ENCODE results near the gene HSD11B2.

Gene HSD11B2

DNA sequence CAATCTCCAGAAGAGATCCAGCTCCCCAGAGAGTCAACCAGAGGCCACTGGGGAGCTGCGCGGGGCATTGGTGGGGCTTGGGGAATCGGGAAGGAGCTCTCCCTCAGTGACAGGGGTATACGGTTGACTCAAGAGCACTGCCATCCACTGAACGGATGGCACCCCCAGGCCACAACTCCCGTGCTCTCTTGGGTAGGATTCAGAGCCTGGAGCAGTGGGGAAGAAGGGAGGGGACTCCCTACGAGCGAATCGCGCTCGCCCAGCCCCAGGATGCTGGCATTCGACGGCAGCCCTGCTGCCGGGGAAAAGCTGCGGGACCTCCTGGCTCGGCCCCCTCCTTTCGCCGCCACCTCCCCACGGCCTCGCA, 37.1 kb upstream of the HSD11B2 start:
- Histone ChIP-seq H3K4me1 (peaks cover 17% of the 10 kb centered on the region), H3K4me3 (ENCODE audit: low read depth, low read length) (peak overlapping the region; percentile 64), H3K27ac (peak overlapping the region; percentile 34), H3K9me3 (ENCODE audit: control insufficient read depth, low read length) (no peaks in the 10 kb centered on the region), H3K79me2 (no peaks in the 10 kb centered on the region), H3K36me3 (ENCODE audit: control insufficient read depth, insufficient read depth, low read length) (no peaks in the 10 kb centered on the region), H3K27me3 (ENCODE audit: control insufficient read depth, insufficient read depth, low read length) (no peaks in the 10 kb centered on the region), H2AFZ (peak overlapping the region; percentile 69), H3K4me2 (ENCODE audit: low read length) (peak overlapping the region; percentile 76), H3K9ac (no peak overlapping the region)
- TF ChIP-seq, protein P1, sequence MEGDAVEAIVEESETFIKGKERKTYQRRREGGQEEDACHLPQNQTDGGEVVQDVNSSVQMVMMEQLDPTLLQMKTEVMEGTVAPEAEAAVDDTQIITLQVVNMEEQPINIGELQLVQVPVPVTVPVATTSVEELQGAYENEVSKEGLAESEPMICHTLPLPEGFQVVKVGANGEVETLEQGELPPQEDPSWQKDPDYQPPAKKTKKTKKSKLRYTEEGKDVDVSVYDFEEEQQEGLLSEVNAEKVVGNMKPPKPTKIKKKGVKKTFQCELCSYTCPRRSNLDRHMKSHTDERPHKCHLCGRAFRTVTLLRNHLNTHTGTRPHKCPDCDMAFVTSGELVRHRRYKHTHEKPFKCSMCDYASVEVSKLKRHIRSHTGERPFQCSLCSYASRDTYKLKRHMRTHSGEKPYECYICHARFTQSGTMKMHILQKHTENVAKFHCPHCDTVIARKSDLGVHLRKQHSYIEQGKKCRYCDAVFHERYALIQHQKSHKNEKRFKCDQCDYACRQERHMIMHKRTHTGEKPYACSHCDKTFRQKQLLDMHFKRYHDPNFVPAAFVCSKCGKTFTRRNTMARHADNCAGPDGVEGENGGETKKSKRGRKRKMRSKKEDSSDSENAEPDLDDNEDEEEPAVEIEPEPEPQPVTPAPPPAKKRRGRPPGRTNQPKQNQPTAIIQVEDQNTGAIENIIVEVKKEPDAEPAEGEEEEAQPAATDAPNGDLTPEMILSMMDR (IDR thresholded peaks at IDR 0.05), result no peak

DNA sequence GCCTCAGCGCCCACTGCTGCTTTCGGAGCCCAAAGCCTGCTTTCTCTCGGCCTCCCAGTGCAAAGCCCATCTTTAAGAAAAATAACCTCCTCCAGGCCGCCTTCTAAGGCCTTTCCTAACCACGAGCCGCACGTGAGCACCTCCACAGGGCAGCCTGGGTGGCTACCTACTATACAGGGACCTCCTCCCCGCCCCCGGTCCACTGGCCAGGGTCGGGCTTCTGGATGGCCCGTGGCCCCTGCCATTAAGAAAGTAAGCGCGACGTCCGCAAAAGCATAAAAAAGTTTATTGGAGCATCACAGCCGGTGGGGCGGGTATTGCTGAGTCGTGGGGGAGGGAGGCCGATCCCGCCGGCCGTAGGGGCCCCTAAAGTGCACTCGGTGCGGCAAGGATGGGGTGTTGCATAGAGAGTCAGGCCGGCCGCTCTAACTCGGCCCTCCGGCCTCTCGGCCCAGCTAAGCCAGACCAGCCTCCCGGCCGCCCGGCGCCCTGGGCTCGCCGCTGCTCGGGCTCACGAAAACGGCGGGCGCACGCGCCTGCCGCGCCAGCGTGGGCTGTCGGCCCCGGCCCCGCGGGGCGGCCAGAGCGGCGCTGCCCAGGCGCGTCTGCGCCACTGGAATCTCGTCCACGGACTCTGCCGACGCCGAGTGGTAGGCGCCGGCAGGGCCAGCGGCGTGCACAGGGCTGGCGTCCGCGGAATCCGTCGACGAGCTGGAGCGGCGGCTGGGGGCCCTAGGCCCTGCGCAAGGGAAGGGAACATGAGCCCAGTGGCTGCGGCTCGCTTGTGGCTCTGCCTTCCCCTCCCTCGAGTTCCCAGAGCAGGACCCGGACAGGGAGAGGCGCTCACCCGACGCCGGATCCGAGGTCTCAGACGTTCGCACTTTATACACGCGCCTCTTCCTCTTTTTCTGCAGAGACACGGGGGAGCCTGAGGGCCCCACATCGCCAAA, 36.5 kb upstream of the HSD11B2 start:
- Histone ChIP-seq H3K4me2 (ENCODE audit: low read length) (peak overlapping the region; percentile 76), H3K36me3 (ENCODE audit: control insufficient read depth, insufficient read depth, low read length) (no peaks in the 10 kb centered on the region), H3K27ac (no peak overlapping the region), H3K4me3 (ENCODE audit: low read depth, low read length) (no peak overlapping the region), H3K9me3 (ENCODE audit: control insufficient read depth, low read length) (no peaks in the 10 kb centered on the region), H3K4me1 (peaks cover 17% of the 10 kb centered on the region), H3K27me3 (ENCODE audit: control insufficient read depth, insufficient read depth, low read length) (no peaks in the 10 kb centered on the region), H3K9ac (no peak overlapping the region), H3K79me2 (no peaks in the 10 kb centered on the region), H2AFZ (no peak overlapping the region)
- TF ChIP-seq, protein P1 (IDR thresholded peaks at IDR 0.05), result no peak

DNA sequence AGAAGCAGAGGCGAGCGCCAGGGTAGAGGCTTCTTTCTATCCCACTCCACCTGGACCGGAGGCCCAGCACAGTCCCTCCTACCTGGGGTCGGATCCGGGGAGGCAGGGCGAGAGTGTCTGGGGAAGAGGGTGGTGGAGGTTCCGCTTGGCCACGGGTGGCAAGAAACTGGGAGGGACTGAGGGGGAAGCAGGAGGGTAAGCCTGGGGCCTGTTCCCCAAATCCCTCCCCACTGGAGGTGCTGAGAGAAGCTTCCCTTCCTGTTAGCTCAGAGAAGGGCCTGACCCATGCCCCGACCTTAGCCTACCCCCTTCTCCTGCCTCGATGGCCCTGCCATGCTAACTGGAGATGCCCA, 35.8 kb upstream of the HSD11B2 start:
- Histone ChIP-seq H3K9ac (no peak overlapping the region), H3K27ac (no peak overlapping the region)

DNA sequence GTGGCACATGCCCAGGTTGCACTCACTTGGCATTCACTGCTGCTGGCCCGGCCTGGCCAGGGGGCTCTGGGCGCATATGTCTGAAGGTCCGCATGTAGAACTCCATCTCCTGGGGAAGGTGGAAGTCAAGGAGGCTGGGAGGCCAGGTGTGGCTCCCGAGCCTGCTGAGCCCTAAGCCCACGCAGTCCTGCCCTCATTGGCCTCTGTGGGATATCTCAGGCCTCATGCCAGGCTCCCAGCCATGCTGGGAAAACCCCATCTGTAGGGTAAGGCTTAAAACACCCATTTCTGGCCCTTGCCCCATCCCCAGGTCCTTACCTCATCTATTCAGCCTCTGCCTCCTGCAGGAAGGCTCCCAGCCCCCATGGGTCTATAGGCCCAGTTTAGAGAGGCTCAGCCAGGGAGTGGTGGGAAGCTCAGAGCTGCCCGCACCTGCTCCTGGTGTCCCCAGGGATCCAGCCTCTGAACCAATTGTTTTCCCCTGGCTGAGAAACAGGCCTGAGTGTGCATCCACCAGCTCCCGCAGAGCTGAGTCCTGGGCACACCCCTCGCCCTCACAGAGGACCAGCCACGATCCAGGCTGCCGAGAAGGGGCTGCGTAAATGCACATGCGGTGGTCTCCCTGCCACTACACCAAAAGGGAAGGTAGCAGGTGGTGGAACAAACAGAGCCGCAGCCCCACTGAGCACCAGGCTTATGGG, 35.3 kb upstream of the HSD11B2 start:
- Histone ChIP-seq H3K4me1 (peaks cover 26% of the 10 kb centered on the region), H3K36me3 (ENCODE audit: control insufficient read depth, insufficient read depth, low read length) (no peaks in the 10 kb centered on the region), H3K4me2 (ENCODE audit: low read length) (no peak overlapping the region), H3K4me3 (ENCODE audit: low read depth, low read length) (no peak overlapping the region), H3K79me2 (no peaks in the 10 kb centered on the region), H3K27ac (peak overlapping the region; percentile 12), H3K27me3 (ENCODE audit: control insufficient read depth, insufficient read depth, low read length) (no peaks in the 10 kb centered on the region), H2AFZ (no peak overlapping the region), H3K9me3 (ENCODE audit: control insufficient read depth, low read length) (no peaks in the 10 kb centered on the region), H3K9ac (no peak overlapping the region)
- TF ChIP-seq, protein P1 (IDR thresholded peaks at IDR 0.05), result no peak

More for the DNA sequence above, 35.8 kb upstream of the HSD11B2 start:
- Histone ChIP-seq H2AFZ (no peak overlapping the region), H3K36me3 (ENCODE audit: control insufficient read depth, insufficient read depth, low read length) (no peaks in the 10 kb centered on the region), H3K4me2 (ENCODE audit: low read length) (no peak overlapping the region), H3K4me1 (peaks cover 21% of the 10 kb centered on the region), H3K27me3 (ENCODE audit: control insufficient read depth, insufficient read depth, low read length) (no peaks in the 10 kb centered on the region), H3K9me3 (ENCODE audit: control insufficient read depth, low read length) (no peaks in the 10 kb centered on the region), H3K79me2 (no peaks in the 10 kb centered on the region), H3K4me3 (ENCODE audit: low read depth, low read length) (no peak overlapping the region)
- TF ChIP-seq, protein P1 (IDR thresholded peaks at IDR 0.05), result no peak
